Calu3 (cell line): ENCODE results near the gene GDF2. TPM values are rescaled to one million over a fixed set of nuclear protein-coding genes. Genes with fewer than 3 reads are reported as not detected.

Experiments
- BruUV-seq: library from RNA; stranded (reverse); fragments of 400-500 nt; replicated peaks from 2 replicates; lab custom pipeline; 2021; lab: Mats Ljungman, UMichigan
- CTCF ChIA-PET: fragments of 300-600 bp; sonication (Branson Sonifier 250); formaldehyde crosslinking; loops from one replicate; lab custom pipeline; 2022; ENCODE audit warnings: antibody characterized with exemption; lab: Charles Lee
- DNase-seq: peaks from one replicate; pipeline ENCODE4 v3.0.0; 2022
- H3K27ac Mint-ChIP-seq: one replicate; pipeline ENCODE4 v1.8.0; 2022; ENCODE audit warnings: mixed read lengths; ENCODE audit not compliant: unreplicated experiment
- H3K27me3 Mint-ChIP-seq: one replicate; pipeline ENCODE4 v1.8.0; 2022; ENCODE audit warnings: mixed read lengths; ENCODE audit not compliant: unreplicated experiment
- H3K36me3 Mint-ChIP-seq: one replicate; pipeline ENCODE4 v1.8.0; 2022; ENCODE audit warnings: mild to moderate bottlenecking, moderate library complexity, mixed read lengths; ENCODE audit not compliant: insufficient read depth, unreplicated experiment
- H3K4me1 Mint-ChIP-seq: one replicate; pipeline ENCODE4 v1.8.0; 2022; ENCODE audit warnings: mild to moderate bottlenecking, low read depth, mixed read lengths; ENCODE audit not compliant: unreplicated experiment
- H3K4me3 Mint-ChIP-seq: one replicate; pipeline ENCODE4 v1.8.0; 2022; ENCODE audit warnings: mild to moderate bottlenecking, low read depth, moderate library complexity, mixed read lengths; ENCODE audit not compliant: unreplicated experiment
- H3K9me3 Mint-ChIP-seq: one replicate; pipeline ENCODE4 v1.8.0; 2022; ENCODE audit warnings: low read depth, mixed read lengths; ENCODE audit not compliant: unreplicated experiment
- CTCF ChIP-seq: fragments of 200-600 bp; IDR thresholded peaks from one replicate; pipeline ENCODE4 v1.8.0; 2022; ENCODE audit warnings: antibody characterized with exemption; ENCODE audit not compliant: unreplicated experiment
- intact Hi-C: fragments of 100-400 bp; cut with micrococcal nuclease; formaldehyde crosslinking; loops from one replicate; pipeline ENCODE4 v1.10.0; 2022; ENCODE audit not compliant: unreplicated experiment
- total RNA-seq: library from RNA; stranded (reverse); gene quantifications from 2 replicates; pipeline ENCODE4 v1.2.3, GENCODE V29; 2022

The GDF2 gene
- total RNA-seq, 1 experiment from 2014 or later: not detected

DNA sequence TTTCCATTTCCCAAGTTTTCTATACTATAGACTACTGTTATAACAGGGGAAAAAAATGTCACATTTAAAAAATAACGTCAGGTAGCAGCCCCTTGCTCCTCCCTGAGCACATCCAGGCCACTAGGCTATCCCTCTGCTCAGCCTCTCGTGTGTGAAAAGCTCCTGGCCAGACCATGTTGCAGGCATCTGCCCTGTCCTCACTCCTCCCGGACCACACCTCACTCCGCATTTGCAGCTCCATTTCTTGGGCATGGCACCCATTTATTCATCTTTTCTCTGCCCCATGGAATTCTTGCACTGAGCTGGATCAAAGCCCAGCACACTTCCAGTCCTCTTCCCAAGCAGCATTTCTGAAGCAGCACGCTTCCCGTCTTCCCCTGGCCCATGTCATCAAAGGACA, 1.4 kb upstream of the GDF2 start:
- Mint-ChIP-seq H3K4me1 (no peaks in the 10 kb centered on the region), H3K36me3 (no peaks in the 10 kb centered on the region), H3K9me3 (no peaks in the 10 kb centered on the region), H3K27me3 (peaks cover 51% of the 10 kb centered on the region), H3K27ac (no peak overlapping the region), H3K4me3 (no peak overlapping the region)
- intact Hi-C loops: no loop called here
- TF ChIP-seq CTCF: no peak
- no TSS peak for BruUV-seq
- DNase-seq: no peak
- CTCF ChIA-PET: no interaction called here

- intact Hi-C loops: no loop called here
- CTCF ChIA-PET: no interaction called here
- Mint-ChIP-seq H3K27me3 (peaks cover 48% of the 10 kb centered on the region), H3K4me3 (no peak overlapping the region), H3K9me3 (no peaks in the 10 kb centered on the region), H3K27ac (no peak overlapping the region), H3K36me3 (no peaks in the 10 kb centered on the region), H3K4me1 (no peaks in the 10 kb centered on the region)
- no TSS peak for BruUV-seq
- DNase-seq: no peak
- no peak for TF ChIP-seq CTCF
Observed at GRCh38 chr10:47321521-47322195, 596 bp upstream of the GDF2 start.

GRCh38 chr10:47323087-47323486, 833 bp downstream of the GDF2 start:
- no peaks in the 10 kb centered on the region for H3K36me3 Mint-ChIP-seq
- BruUV-seq: no TSS peak
- TF ChIP-seq CTCF: no peak
- CTCF ChIA-PET: interaction anchor here (0.9 kb wide), 1 partner anchor 11 kb away, joined by 3 read pairs; no protein-coding TSS in a partner anchor
- no peak for DNase-seq
- intact Hi-C loops: no loop called here
- no peaks in the 10 kb centered on the region for H3K4me1 Mint-ChIP-seq
- peaks cover 36% of the 10 kb centered on the region for H3K27me3 Mint-ChIP-seq
- no peaks in the 10 kb centered on the region for H3K9me3 Mint-ChIP-seq
- no peak overlapping the region for H3K4me3 Mint-ChIP-seq
- H3K27ac Mint-ChIP-seq: no peak overlapping the region

DNA sequence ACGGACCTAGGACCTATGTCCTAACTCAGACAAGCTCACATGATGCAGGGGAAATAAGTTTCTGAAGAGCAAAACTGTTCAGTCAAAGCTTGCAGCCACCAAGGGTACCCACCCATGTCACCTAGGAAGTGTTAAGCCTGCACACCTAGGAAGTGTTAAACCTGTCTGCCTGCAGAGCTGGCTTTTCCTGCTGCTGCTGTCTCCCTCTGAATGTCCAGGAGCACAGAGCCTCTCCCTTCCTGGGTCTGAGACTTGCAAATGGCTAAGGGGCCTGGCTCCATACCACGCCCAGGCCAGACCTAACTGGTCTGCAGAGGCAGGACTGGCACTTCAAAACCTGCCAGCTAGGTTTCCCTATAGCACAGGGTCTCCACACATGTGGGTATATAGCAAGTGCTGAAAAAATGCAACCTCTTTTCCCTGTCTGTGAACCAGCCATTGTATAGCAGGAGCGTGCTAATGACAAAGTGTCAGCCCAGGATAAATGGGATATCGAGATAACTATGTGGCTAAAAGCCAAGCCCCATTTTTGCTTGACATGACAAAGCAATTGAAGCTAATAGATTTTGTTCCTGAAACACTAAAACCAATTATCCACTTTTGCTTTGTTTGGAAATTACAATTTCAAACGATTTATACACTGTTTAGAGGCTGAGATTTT, 1.5 kb downstream of the GDF2 start:
- no TSS peak for BruUV-seq
- no peaks in the 10 kb centered on the region for H3K9me3 Mint-ChIP-seq
- intact Hi-C loops: no loop called here

More for the DNA sequence above, 1.5 kb downstream of the GDF2 start:
- Mint-ChIP-seq H3K4me1 (no peaks in the 10 kb centered on the region), H3K27ac (no peak overlapping the region), H3K4me3 (no peak overlapping the region), H3K27me3 (peaks cover 36% of the 10 kb centered on the region), H3K36me3 (no peaks in the 10 kb centered on the region)
- CTCF ChIA-PET: interaction anchor here (0.9 kb wide), 1 partner anchor 12 kb away, joined by 4 read pairs; no protein-coding TSS in a partner anchor
- TF ChIP-seq CTCF: no peak
- peak; percentile 15 for DNase-seq
